DND-41 (cell line): ENCODE data around the gene MIOX.

Experiments
- CTCF ChIP-seq: IDR thresholded peaks from 2 replicates; pipeline ENCODE4 v1.5.1; 2012; ENCODE audit warnings: borderline replicate concordance, low read length, moderate library complexity, mild to moderate bottlenecking; ENCODE audit not compliant: poor library complexity, severe bottlenecking; ENCODE audit errors: extremely low read depth
- EZH2 ChIP-seq: IDR thresholded peaks from 3 replicates; pipeline ENCODE4 v1.6.1; 2012; ENCODE audit warnings: borderline replicate concordance, low read depth, mild to moderate bottlenecking, moderate library complexity, low read length, inconsistent platforms; ENCODE audit not compliant: severe bottlenecking

- TF ChIP-seq CTCF, result no peak
- no peak for TF ChIP-seq EZH2
Observed at GRCh38 chr22:50481440-50482106, 5.1 kb upstream of the MIOX start, which contains the start of gene ADM2.
